Right forelimb (tissue), 1 donor: ENCODE data around the gene NR1D1.

Experiments
- DNase-seq: peaks from one replicate; pipeline ENCODE4 v3.0.0-alpha.2; 2018

Gene NR1D1

DNA sequence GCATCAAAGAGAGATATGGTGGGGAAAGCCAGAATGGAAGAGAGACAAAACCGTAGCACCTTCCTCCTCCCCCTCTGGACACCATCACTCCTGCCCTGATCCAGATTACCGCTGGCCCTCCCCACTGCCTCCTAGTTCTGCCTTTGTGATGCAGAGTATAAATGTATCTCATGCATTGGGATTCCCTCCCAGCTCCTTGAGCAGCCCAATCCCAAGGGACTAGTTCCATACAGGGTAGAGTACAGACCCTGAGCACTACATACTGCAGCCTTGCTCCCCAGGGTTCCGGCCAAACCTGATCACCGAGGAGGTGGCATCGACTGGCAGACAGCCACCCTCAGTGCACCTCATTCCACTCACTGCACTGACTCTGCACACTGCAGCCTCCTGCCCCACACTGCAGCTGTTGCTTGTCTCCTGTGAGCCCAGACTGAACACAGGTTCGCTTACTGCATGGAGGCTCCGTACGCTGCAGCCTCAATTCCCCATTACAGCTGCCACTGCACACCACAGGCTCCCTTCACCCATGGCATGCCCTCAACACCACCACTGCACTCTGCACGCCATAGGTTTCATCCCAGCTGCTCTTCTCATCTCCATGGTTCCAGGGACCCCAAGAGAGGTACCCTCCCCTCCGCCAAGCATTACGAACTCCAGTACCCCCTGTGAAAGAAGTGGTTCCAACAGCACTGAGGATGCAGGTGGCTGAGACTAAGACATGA, 39.3 kb downstream of the NR1D1 start:
- DNase-seq: no peak

DNA sequence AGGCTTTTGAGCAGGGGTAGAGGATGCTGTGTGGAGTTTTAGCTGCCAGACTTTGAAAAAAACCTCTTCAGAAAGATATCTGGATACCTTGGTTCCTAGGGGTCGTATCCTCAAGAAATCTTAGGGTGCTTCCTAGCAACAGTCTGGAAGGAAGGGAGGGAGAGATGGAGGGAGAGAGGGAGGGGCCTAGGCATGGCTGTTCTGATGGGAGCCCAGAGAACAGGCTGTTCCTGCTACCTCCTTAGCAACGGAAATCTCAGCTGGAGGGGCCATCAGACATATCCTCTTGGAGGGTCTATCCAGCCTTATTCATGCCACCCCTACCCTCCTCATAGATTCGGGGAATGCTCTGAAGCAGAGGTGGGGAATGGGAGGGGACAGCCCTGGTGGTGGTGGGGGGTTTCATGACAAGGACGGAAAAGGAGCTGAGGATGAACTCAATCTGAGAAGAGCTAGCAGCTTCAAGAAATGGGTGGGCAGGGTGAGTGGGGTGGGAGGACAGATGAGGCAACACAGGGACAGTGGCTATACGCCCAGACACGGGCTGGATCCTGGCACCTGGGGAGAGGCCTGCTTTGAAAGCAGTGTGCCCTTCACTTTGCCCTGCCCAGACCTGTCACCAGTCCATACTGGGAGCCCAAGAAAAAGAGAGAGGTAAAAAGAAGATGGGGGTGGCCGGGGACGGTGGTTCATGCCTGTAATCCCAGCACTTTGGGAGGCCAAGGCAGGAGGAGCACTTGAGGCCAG, 40.5 kb downstream of the NR1D1 start:
- DNase-seq: no peak

GRCh38 chr17:40058865-40059264, 41.5 kb downstream of the NR1D1 start:
- DNase-seq: no peak

DNA sequence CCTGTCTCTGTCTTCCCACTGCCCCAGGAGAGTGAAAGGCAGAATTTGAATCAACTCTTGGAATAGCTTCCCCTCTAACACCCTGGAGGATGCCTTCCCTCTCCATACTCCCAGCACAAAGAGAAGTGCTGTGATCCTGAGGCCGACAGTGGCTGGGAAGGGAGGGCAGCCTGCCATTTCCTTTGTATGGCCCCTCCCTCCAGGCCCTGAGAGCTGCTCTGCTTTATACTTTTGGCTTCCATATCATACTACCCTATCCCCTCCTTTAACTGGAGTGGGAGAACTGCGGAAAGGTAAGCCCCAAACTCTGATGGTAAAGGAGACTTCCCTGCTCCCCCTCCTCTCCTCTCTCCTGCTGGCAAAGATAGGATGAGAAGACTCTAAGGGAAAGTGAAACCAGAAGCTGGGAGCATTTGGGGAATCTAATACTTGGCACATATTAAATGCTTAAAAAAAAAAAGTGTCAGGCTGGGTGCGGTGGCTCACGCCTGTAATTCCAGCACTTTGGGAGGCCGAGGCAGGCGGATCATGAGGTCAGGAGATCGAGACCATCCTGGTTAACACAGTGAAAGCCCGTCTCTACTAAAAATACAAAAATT, 42.1 kb downstream of the NR1D1 start:
- no peak for DNase-seq

DNA sequence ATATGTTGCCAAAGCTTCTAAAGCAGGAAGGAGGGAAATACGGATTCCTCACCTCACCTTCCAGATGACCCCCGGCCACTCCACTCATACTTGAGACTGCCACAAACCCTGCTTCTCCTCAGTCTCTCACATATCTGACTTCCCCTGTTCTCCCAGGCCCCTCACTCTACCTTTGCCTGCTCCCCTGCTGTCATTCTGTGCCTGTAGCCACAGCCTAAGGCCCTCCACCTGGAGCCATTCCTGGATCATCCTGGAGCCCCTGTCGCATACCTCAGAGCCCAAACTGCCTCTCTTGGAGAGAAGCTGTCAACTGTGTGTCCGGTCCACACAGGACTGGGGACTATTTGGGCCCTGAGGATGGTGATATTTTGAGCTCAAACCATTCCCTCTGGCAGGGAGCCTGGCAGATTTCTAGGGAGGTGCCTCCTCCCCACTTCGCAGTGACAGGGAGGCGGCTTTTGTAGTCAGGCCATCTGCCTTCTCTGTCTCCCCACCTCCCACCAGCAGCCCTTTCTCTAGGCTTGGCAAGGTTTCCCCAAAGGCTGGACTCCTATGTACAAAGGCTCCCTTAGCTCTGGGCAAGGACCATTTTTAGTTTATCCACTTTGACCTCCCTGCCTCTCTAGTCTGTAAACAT, 43.9 kb downstream of the NR1D1 start:
- DNase-seq: no peak
